22Rv1 (cell line): ENCODE results near the gene DAO.

Experiments used
- CTCF ChIP-seq: fragments of 450-650 bp; IDR thresholded peaks from 2 replicates; pipeline ENCODE4 v1.5.1; 2017; ENCODE audit warnings: mild to moderate bottlenecking
- ZFX ChIP-seq: fragments of 450-650 bp; IDR thresholded peaks from 2 replicates; pipeline ENCODE4 v1.6.1; 2017; ENCODE audit warnings: antibody characterized with exemption, borderline replicate concordance

- no peak for TF ChIP-seq CTCF
- no peak for TF ChIP-seq ZFX
Measured at GRCh38 chr12:108849660-108850059, 30.2 kb upstream of the DAO start.
